DMS79 (cell line): ENCODE results near the gene ZNF414.

Experiments used
- DNase-seq: peaks from one replicate; lab custom pipeline; 2025; lab: John Stamatoyannopoulos, UW

The ZNF414 gene

DNA sequence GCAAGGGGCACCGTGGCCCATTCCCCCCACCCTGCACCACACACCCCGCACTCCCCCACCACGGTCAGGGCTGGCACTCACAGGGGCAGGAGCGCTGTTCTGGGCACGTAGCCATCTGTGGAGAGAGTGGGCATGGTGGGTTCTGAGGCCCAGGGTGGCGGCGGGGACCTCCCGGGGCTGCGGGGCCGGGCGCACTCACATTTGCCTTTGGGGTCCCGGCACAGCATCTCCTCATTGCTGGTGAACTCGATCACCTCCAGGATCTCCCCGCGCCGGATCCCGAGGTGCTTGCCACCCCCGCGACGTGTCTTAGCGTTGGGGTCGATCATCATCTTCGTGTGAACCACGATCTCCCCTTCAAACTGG, 23.6 kb downstream of the ZNF414 start:
- no peak for DNase-seq

GRCh38 chr19:8489561-8490394, 24.2 kb downstream of the ZNF414 start:
- peak; percentile 65 for DNase-seq

GRCh38 chr19:8488365-8488764, 25.6 kb downstream of the ZNF414 start:
- no peak for DNase-seq

DNA sequence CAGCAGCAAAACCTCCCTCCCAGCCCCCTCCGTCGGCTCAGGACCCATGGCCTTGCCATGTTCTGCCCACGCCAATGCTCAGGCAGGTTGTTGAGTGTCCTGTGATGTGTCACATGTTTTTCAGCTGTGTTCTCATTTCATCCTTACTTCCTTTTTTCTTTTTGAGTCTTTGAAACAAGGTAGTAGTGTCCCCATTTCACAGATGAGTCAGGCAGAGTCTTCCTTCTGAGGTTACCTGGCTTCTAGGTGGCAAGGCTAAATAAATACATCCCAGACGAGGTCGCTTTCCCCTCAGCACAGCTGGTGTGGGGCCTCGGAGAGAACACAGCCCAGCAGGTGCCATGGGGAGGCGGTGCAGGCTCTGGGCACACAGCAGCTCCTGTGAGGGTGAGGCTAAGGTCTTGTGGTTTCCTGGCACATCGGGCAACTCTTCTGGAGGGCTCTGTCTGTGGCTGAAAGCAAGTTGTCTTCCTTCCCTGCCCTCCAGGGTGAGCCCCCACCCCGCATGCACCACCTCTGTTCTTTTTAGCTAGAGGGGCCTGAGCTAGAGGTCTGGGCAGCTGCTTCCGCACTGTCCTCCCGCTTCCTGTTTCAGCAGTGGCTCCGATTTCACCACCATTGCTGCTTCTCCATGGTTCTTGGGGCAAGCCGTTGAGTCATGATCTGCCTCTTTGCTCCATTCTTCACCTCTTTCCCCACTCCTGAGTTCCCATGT, 26.7 kb downstream of the ZNF414 start:
- no peak for DNase-seq

DNA sequence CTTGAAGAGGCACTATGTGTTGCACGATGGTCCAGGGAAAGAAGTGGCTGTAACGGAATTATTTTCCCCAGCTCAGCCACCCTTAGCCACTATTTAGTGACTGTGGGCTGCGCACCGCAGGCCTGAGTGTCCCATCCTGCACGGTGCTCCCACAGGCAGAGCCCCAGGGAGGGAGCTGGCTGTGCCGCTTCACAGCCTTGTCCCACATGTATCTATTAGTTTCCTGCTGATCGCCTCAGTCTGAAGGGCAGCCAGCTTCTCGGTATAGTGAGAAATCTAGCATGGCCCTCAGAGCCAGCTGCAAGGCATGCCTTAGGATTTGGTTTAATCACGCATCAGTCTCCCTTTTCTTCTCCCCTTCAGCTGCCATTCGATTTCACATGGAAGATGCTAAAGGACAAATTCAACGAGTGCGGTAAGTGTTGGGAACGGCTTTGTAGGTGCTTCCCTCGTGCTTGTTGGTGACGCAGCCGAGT, 27.3 kb downstream of the ZNF414 start:
- DNase-seq: no peak

DNA sequence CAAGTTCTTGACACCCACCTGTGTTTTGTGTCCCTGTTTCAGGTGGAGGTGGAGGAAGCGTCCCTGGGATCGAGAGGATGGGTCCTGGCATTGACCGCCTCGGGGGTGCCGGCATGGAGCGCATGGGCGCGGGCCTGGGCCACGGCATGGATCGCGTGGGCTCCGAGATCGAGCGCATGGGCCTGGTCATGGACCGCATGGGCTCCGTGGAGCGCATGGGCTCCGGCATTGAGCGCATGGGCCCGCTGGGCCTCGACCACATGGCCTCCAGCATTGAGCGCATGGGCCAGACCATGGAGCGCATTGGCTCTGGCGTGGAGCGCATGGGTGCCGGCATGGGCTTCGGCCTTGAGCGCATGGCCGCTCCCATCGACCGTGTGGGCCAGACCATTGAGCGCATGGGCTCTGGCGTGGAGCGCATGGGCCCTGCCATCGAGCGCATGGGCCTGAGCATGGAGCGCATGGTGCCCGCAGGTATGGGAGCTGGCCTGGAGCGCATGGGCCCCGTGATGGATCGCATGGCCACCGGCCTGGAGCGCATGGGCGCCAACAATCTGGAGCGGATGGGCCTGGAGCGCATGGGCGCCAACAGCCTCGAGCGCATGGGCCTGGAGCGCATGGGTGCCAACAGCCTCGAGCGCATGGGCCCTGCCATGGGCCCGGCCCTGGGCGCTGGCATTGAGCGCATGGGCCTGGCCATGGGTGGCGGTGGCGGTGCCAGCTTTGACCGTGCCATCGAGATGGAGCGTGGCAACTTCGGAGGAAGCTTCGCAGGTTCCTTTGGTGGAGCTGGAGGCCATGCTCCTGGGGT, 28.2 kb downstream of the ZNF414 start:
- DNase-seq: no peak

- no peak for DNase-seq
Measured at GRCh38 chr19:8484331-8484894, 29.6 kb downstream of the ZNF414 start.

DNA sequence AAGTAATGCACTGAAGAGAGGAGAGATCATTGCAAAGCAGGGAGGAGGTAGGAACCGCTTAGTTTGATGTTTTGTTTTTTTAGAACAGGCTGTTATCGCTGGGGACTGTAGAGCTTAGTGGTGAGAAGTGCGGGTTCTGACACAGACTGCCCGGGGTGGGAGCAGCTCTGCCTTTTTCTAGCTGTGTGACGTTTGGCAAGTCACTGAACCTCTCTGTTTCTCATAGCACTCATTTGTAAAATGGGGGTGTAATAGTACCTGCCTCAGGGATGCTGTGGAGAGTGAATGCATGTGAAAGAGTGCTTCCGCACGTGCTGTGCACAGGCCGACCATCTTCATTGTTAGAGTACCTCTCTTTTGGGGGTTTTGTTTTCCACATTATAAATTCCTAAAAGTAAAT, 30.8 kb downstream of the ZNF414 start:
- DNase-seq: no peak

- no peak for DNase-seq
Measured at GRCh38 chr19:8482696-8483095, 31.3 kb downstream of the ZNF414 start.

- DNase-seq: no peak
Measured at GRCh38 chr19:8481616-8482015, 32.4 kb downstream of the ZNF414 start.

DNA sequence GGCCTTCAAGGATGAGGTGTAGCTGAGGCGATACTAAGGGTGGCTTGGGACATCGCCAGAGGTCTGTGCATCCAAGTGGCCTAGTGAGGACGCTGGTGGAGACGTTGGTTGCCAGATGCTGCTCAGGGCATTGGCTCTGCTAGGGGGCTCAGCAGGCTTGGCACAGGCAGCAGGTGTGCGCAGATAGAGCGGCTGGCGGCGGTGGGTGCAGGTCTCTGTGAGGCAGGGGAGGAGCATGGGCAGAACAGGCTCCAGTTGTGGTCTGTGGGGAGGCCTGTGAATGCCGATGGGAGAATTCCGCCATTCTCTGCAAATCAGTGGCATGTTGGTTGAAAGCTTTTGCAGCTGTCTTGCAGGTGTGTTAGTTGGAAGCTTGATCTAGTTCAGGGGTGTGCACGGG, 32.8 kb downstream of the ZNF414 start:
- no peak for DNase-seq

GRCh38 chr19:8478598-8478997, 35.4 kb downstream of the ZNF414 start:
- no peak for DNase-seq

- no peak for DNase-seq
Measured at GRCh38 chr19:8477889-8478288, 36.1 kb downstream of the ZNF414 start.

DNA sequence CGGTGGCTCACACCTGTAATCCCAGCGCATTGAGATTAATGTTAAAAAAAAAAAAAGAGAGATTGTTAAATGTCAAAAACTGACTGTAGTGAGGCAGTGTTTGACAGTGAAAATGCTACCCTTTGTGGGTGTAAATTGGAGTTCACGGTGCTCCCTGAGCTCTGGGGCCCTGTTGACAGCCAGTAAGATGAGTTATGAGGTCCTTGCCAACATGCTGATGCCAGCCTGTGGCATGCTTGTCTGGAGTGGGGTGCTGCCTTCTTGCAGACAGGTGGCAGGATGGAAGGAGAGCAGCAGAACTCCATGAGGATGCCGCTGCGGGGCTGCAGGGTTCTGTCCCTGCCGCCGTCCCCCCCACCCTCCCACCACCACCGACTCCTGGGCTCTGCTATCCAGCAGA, 37.4 kb downstream of the ZNF414 start:
- DNase-seq: no peak

GRCh38 chr19:8475005-8475404, 39.0 kb downstream of the ZNF414 start:
- no peak for DNase-seq

GRCh38 chr19:8473648-8474476, 40.1 kb downstream of the ZNF414 start:
- no peak for DNase-seq

DNA sequence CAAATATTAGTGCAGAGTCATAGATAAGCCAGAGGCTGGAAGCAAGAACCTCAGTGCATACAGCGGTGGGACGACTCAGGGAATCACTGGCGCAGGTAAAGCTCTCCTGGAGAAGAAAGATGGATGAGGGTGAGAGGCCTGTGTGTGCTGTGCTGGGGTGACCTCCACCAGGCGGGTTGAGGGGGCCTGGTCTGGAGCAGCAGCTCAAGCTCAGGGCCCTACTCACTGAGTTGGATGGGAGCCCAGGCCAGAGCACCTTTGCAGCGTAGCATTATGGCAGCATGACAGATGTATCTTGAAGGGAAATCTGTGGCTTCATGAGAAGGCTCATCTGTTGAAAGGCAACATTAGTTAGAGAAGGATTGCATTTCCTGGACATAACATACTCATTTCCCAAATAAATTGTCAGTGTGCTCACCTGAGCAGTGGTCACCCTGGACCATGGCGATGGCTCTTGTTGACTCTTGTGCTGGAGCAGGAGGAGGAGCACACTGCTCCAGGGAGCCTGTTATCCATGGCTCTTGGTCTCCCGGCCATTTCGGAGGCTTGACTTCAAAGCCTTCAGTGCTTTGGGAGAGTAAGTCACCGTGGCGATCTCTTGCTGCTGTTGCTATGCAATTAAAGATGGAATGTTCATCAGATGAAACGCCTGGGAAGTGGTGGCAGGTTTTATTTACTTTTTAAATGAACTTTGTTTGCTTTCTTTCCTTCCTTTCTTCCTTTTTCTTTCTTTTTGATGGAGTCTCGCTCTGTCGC, 44.2 kb downstream of the ZNF414 start:
- no peak for DNase-seq

DNA sequence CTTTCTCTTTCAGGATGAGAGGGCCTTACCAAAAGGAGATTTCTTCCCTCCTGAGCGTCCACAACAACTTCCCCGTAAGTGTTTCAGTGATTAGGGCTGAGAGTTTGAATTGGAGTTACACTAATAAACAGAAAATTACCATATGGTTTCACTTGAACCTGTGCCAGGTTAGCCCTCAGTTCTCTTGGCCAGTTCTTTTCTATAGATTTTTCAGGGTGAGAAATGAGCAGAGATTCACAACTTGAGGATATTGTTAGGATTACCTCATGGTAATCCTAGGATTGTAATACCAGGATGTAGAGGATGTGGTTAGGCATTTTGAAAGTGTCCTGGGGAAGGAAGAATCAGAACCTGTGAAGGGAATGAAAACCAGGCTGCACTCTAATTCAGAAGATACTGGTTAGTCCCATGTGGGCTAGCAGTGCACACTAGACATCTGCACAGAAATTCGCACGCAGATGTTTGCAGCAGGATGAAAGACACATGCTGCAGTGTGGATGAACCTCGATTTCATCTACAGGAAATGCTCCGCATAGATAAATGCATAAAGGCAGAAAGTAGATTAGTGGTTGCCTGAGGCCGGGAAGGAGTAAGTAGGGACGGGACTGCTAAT, 45.1 kb downstream of the ZNF414 start:
- no peak for DNase-seq

DNA sequence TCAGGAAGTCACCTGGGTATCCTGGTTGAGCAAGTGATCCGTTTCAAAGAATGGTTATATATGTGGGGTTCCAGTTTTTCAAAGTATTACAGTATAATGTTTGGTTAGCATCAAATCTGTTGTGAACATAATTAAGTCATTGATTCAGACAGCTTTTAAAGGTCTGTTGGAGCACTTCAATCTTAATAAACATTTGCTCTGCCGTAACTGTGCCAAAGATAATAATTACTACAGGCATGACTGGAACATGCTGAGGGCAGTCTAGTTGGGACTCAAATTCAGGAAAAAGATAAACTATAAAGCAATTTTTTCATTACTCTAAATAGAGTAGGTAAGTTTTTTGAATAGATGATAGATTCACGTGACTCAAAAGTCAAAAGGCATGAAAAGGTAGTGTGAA, 45.8 kb downstream of the ZNF414 start:
- no peak for DNase-seq

DNA sequence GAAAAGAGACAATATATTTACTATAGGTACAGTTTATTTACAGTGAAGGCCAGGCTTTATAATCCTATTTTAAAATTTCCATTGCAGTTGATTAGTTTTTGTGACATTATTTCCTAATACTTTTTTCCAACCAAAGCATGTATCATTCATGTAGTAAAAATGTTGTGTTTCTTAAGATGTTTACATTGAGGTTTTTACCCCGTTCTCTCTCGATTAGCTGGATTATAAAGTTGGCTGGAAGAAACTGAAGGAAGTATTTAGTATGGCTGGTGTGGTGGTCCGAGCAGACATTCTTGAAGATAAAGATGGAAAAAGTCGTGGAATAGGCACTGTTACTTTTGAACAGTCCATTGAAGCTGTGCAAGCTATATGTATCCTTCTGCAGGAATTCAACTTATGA, 47.9 kb downstream of the ZNF414 start:
- DNase-seq: no peak
